ENCODE results near the gene HYCC1.

DNA sequence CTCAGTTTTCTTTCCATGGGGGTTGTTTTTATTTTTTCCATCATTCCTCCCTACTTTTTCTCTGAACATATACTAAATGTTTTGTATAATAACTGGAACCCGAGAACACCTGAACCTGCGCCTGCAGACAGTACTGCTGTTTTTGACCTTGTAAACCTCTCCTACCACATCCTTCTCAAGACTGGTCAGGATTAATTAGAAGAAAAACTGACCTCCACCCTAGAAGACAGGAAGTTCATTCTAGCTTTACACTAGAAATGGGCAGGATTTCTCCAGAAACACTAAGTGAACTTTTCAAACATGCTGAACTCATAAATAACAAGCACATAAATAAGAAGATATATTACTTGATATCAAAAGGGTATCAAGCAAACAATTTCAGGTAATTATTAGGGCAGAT is 751 bp upstream of the HYCC1 start:
- TF ChIP-seq, protein P1, sequence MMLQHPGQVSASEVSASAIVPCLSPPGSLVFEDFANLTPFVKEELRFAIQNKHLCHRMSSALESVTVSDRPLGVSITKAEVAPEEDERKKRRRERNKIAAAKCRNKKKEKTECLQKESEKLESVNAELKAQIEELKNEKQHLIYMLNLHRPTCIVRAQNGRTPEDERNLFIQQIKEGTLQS (IDR thresholded peaks at IDR 0.05) = no peak
- TF ChIP-seq SIN3A (IDR thresholded peaks at IDR 0.05; ENCODE audit: low read depth) (no peak), EGR1 (IDR thresholded peaks at IDR 0.05; ENCODE audit: low read depth) (no peak), POLR2A (IDR thresholded peaks at IDR 0.05; ENCODE audit: borderline replicate concordance, extremely low read depth, insufficient read depth, insufficient read length) (no peak), EZH2 (IDR thresholded peaks at IDR 0.05) (no peak), SP1 (IDR thresholded peaks at IDR 0.05; ENCODE audit: low read depth) (no peak), EZH2phosphoT487 (IDR thresholded peaks at IDR 0.05; ENCODE audit: borderline replicate concordance) (no peak), POLR2AphosphoS5 (IDR thresholded peaks at IDR 0.05; ENCODE audit: low read depth, low read length) (no peak), JUND (IDR thresholded peaks at IDR 0.05) (no peak), FOSL1 (IDR thresholded peaks at IDR 0.05; ENCODE audit: low read depth) (no peak), YY1 (IDR thresholded peaks at IDR 0.05; ENCODE audit: extremely low read depth, insufficient replicate concordance, low read depth, low read length) (no peak)
- TF ChIP-seq, protein P2, sequence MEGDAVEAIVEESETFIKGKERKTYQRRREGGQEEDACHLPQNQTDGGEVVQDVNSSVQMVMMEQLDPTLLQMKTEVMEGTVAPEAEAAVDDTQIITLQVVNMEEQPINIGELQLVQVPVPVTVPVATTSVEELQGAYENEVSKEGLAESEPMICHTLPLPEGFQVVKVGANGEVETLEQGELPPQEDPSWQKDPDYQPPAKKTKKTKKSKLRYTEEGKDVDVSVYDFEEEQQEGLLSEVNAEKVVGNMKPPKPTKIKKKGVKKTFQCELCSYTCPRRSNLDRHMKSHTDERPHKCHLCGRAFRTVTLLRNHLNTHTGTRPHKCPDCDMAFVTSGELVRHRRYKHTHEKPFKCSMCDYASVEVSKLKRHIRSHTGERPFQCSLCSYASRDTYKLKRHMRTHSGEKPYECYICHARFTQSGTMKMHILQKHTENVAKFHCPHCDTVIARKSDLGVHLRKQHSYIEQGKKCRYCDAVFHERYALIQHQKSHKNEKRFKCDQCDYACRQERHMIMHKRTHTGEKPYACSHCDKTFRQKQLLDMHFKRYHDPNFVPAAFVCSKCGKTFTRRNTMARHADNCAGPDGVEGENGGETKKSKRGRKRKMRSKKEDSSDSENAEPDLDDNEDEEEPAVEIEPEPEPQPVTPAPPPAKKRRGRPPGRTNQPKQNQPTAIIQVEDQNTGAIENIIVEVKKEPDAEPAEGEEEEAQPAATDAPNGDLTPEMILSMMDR (IDR thresholded peaks at IDR 0.05 in 2 of 3, conservative IDR thresholded peaks at IDR 0.05 in 1 of 3; ENCODE audit: borderline replicate concordance in 1 of 3, insufficient read depth in 1 of 3, low read depth in 2 of 3, low read length in 2 of 3) = no peak
- TF ChIP-seq, protein P3, sequence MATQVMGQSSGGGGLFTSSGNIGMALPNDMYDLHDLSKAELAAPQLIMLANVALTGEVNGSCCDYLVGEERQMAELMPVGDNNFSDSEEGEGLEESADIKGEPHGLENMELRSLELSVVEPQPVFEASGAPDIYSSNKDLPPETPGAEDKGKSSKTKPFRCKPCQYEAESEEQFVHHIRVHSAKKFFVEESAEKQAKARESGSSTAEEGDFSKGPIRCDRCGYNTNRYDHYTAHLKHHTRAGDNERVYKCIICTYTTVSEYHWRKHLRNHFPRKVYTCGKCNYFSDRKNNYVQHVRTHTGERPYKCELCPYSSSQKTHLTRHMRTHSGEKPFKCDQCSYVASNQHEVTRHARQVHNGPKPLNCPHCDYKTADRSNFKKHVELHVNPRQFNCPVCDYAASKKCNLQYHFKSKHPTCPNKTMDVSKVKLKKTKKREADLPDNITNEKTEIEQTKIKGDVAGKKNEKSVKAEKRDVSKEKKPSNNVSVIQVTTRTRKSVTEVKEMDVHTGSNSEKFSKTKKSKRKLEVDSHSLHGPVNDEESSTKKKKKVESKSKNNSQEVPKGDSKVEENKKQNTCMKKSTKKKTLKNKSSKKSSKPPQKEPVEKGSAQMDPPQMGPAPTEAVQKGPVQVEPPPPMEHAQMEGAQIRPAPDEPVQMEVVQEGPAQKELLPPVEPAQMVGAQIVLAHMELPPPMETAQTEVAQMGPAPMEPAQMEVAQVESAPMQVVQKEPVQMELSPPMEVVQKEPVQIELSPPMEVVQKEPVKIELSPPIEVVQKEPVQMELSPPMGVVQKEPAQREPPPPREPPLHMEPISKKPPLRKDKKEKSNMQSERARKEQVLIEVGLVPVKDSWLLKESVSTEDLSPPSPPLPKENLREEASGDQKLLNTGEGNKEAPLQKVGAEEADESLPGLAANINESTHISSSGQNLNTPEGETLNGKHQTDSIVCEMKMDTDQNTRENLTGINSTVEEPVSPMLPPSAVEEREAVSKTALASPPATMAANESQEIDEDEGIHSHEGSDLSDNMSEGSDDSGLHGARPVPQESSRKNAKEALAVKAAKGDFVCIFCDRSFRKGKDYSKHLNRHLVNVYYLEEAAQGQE (IDR thresholded peaks at IDR 0.05; ENCODE audit: low read depth) = no peak
